Measurements from ENCODE around the gene NOTCH3. TPM values are rescaled to one million over a fixed set of nuclear protein-coding genes. Genes with fewer than 3 reads are reported as not detected.

The NOTCH3 gene
- total RNA-seq, 2 donors from 2014 or later = 164 to 165 TPM

- DNase-seq (ENCODE audit: low spot score) = no peak
- intact Hi-C loops (cut with DNase I) = loop anchor here in 1 of 2 donors (10.0 kb wide), 1 partner anchor 54 kb away; no protein-coding TSS in a partner anchor
These were observed 37.9 kb upstream of the NOTCH3 start for GRCh38 chr19:15238639-15239155.

- intact Hi-C loops (cut with DNase I) = loop anchor here in 1 of 2 donors (10.0 kb wide), 1 partner anchor 53 kb away; no protein-coding TSS in a partner anchor
- no peak for DNase-seq (ENCODE audit: low spot score)
These were observed 37.2 kb upstream of the NOTCH3 start for GRCh38 chr19:15237759-15238638.

- no peak for DNase-seq (ENCODE audit: low spot score)
- intact Hi-C loops (cut with DNase I) = loop anchor here in 1 of 2 donors (10.0 kb wide), 1 partner anchor 52 kb away; no protein-coding TSS in a partner anchor
These were observed 36.1 kb upstream of the NOTCH3 start for GRCh38 chr19:15236886-15237285.

GRCh38 chr19:15235781-15236180 is 35.0 kb upstream of the NOTCH3 start:
- no peak for DNase-seq (ENCODE audit: low spot score)
- intact Hi-C loops (cut with DNase I) = loop anchor here in 1 of 2 donors (10.0 kb wide), 1 partner anchor 51 kb away; no protein-coding TSS in a partner anchor

- intact Hi-C loops (cut with DNase I) = loop anchor here in 1 of 2 donors (10.0 kb wide), 1 partner anchor 50 kb away; no protein-coding TSS in a partner anchor
- DNase-seq (ENCODE audit: low spot score) = no peak
These were observed 33.8 kb upstream of the NOTCH3 start for GRCh38 chr19:15234431-15235130.

- DNase-seq (ENCODE audit: low spot score) = no peak
- intact Hi-C loops (cut with DNase I) = loop anchor here in 1 of 2 donors (10.0 kb wide), 1 partner anchor 46 kb away; no protein-coding TSS in a partner anchor
These were observed 30.5 kb upstream of the NOTCH3 start for GRCh38 chr19:15231271-15231670.

- no peak for DNase-seq (ENCODE audit: low spot score)
- intact Hi-C loops (cut with DNase I) = no loop called here
These were observed 26.5 kb upstream of the NOTCH3 start for GRCh38 chr19:15227261-15227660.

- intact Hi-C loops (cut with DNase I) = no loop called here
- no peak for DNase-seq (ENCODE audit: low spot score)
These were observed 25.0 kb upstream of the NOTCH3 start for GRCh38 chr19:15225760-15226159.

GRCh38 chr19:15223649-15224361 is 23.0 kb upstream of the NOTCH3 start:
- no peak for DNase-seq (ENCODE audit: low spot score)
- intact Hi-C loops (cut with DNase I) = no loop called here

GRCh38 chr19:15222738-15223648 is 22.2 kb upstream of the NOTCH3 start:
- DNase-seq (ENCODE audit: low spot score) = peak; percentile 97
- intact Hi-C loops (cut with DNase I) = no loop called here

GRCh38 chr19:15220833-15221232 is 20.0 kb upstream of the NOTCH3 start:
- intact Hi-C loops (cut with DNase I) = no loop called here
- DNase-seq (ENCODE audit: low spot score) = no peak

GRCh38 chr19:15218501-15218900 is 17.7 kb upstream of the NOTCH3 start:
- no peak for DNase-seq (ENCODE audit: low spot score)
- intact Hi-C loops (cut with DNase I) = no loop called here

- DNase-seq (ENCODE audit: low spot score) = no peak
- intact Hi-C loops (cut with DNase I) = no loop called here
These were observed 15.6 kb upstream of the NOTCH3 start for GRCh38 chr19:15216363-15216762.

GRCh38 chr19:15213715-15214381 is 13.1 kb upstream of the NOTCH3 start:
- peak; percentile 92 for DNase-seq (ENCODE audit: low spot score)
- intact Hi-C loops (cut with DNase I) = no loop called here

- no peak for DNase-seq (ENCODE audit: low spot score)
- intact Hi-C loops (cut with DNase I) = no loop called here
These were observed 11.9 kb upstream of the NOTCH3 start for GRCh38 chr19:15212711-15213110.

- intact Hi-C loops (cut with DNase I) = no loop called here
- DNase-seq (ENCODE audit: low spot score) = peak; percentile 88
These were observed 9.6 kb upstream of the NOTCH3 start for GRCh38 chr19:15210323-15210781.

- intact Hi-C loops (cut with DNase I) = no loop called here
- DNase-seq (ENCODE audit: low spot score) = no peak
These were observed 704 bp upstream of the NOTCH3 start for GRCh38 chr19:15201374-15202023.
